Esophagus squamous epithelium (tissue), 5 donors: Measurements from ENCODE around the gene TBCD. TPM values are rescaled to one million over a fixed set of nuclear protein-coding genes. Genes with fewer than 3 reads are reported as not detected.

ENCODE experiments used
- DNase-seq: peaks from one replicate; lab custom pipeline; 2025; lab: John Stamatoyannopoulos, UW
- H3K27ac ChIP-seq, 4 donors: fragments of 200-600 bp; sonication (generic); one replicate each; pipeline ENCODE4 v1.5.1; 2016 to 2019; ENCODE audit warnings: mild to moderate bottlenecking in 1 of 4
- H3K27me3 ChIP-seq, 4 donors: fragments of 200-600 bp; sonication (generic); 1 replicate in 3 of 4; 2 replicates in 1 of 4; pipeline versions ENCODE4 v1.5.1 to v1.6.0; 2017 to 2021; ENCODE audit warnings: antibody characterized with exemption in 1 of 4
- H3K36me3 ChIP-seq, 3 donors: fragments of 200-600 bp; sonication (generic); one replicate each; pipeline ENCODE4 v1.5.1; 2016 to 2019
- H3K4me1 ChIP-seq, 3 donors: fragments of 200-600 bp; sonication (generic); one replicate each; pipeline ENCODE4 v1.5.1; 2017 to 2019
- H3K4me3 ChIP-seq, 4 donors: fragments of 200-600 bp; sonication (generic); 1 replicate in 3 of 4; 2 replicates in 1 of 4; pipeline ENCODE4 v1.5.1; 2016 to 2019; ENCODE audit warnings: mild to moderate bottlenecking in 2 of 4, moderate library complexity in 1 of 4
- H3K9me3 ChIP-seq, 3 donors: fragments of 200-600 bp; sonication (generic); one replicate each; pipeline ENCODE4 v1.5.1; 2016 to 2019
- CTCF ChIP-seq, 6 experiments: fragments of 450-650 bp in 4 of 6; fragments of 200-600 bp in 2 of 6; sonication (generic) in 2 of 6; IDR thresholded peaks; one replicate each; pipeline ENCODE4 v1.5.1; 2016 to 2019; ENCODE audit warnings: antibody characterized with exemption in 6 of 6, mild to moderate bottlenecking in 4 of 6, moderate library complexity in 4 of 6
- POLR2A ChIP-seq, 4 donors: fragments of 450-650 bp; IDR thresholded peaks; one replicate each; pipeline ENCODE4 v1.6.1; 2017; ENCODE audit warnings: antibody characterized with exemption in 4 of 4, mild to moderate bottlenecking in 4 of 4, moderate library complexity in 3 of 4
- WGBS, 2 donors: methylation state at CpG; one replicate each; pipeline ENCODE4 v1.1.5; 2018; 5-methylcytosine and 5-hydroxymethylcytosine counted together
- intact Hi-C: fragments of 100-400 bp; cut with DNase I; formaldehyde crosslinking; loops from one replicate; pipeline ENCODE4 v1.15.0; 2022
- total RNA-seq, 4 donors: library from RNA; depleted of rRNA; stranded (reverse); fragments of >200 nt; gene quantifications; one replicate each; pipeline ENCODE4 v1.1.0, GENCODE V29; 2016
- donor health status: DM: yes; HTN: yes; CAD: no.

Gene TBCD
- total RNA-seq, 4 donors from 2014 or later: 38.8 to 58.3 (median 55.0) TPM

DNA sequence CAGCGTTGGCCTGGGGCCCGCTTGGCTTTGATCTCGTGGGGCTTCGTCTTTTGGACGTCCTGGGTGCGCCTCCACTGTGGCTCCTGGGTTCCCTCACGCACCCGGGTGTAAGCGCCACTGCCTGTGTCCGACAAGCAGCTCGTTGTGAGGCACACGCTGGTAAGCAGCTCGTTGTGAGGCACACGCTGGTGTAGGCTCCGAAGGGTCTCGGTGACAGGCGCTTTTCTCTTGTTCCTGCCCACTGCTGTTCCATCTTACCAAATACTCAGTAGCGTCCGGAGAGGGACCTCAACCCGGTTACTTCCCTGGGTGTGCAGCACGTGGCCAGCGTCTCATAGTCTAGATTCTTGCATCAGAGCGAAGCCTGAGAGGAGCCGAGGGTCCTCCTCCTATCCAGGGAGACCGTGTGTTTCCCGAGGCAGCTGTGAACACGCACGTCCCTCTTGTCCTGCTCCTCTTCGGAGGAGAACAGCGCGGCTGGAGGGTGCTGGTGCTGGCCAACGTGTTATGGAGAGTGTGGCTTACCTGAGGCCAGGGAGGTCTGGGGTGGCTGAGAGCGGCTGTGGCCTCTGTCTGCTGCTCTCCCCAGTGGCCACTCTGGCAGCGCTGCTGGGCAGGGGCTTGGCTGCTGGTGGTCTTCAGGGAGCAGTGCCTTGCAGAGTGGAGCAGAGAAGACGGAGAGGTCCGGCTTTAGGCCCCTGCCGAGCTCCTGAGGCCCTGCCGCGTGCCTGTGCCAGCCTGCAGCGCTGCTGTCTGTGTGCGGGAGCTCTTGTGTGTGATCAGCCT, 120.1 kb downstream of the TBCD start:
- Histone ChIP-seq H3K27me3 (no peaks in the 10 kb centered on the region), H3K4me3 (no peak overlapping the region), H3K27ac (peak overlapping the region; percentile 64 to 95 (median 89)), H3K9me3 (no peaks in the 10 kb centered on the region), H3K36me3 (peaks cover 0 to 37% (median 6%) of the 10 kb centered on the region in 3 donors), H3K4me1 (peaks cover 24 to 91% (median 32%) of the 10 kb centered on the region in 3 donors)
- intact Hi-C loops: no loop called here
- TF ChIP-seq POLR2A (IDR thresholded peaks at IDR 0.05): no peak
- TF ChIP-seq CTCF (IDR thresholded peaks at IDR 0.05): no peak
- WGBS, 2 donors: 93% methylated on average over 21 to 30 of the region's 41 CpGs
- no peak for DNase-seq

GRCh38 chr17:82872591-82873520, 121.0 kb downstream of the TBCD start:
- peak overlapping the region; percentile 2 to 95 (median 89) for H3K27ac ChIP-seq

DNA sequence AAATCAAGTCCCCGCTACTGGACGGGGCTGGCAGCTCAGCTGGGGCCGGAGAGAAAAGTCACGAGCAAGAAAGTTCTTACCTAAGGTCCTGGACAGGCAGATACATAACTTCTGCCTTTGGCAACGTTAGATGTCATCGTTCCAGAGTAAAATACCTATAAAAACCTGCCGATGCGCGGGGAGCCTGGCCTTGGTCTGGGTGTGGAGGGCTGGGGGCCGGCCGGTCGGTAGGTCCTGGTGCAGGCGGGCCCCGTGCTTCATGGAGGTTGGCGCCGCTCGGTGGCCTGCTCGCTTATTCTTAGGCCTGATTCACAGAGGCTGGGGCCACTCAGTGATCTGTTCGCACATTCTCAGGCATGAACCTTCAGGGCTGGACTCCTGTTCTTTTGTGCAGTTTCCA, 121.7 kb downstream of the TBCD start:
- Histone ChIP-seq H3K27me3 (no peaks in the 10 kb centered on the region), H3K4me1 (peaks cover 30 to 93% (median 34%) of the 10 kb centered on the region in 3 donors), H3K27ac (peak overlapping the region; percentile 5 to 95 (median 92)), H3K9me3 (no peaks in the 10 kb centered on the region), H3K4me3 (no peak overlapping the region), H3K36me3 (peaks cover 0 to 37% (median 6%) of the 10 kb centered on the region in 3 donors)
- 95 to 96% methylated on average over 11 to 18 of the region's 19 CpGs for WGBS, 2 donors
- intact Hi-C loops: no loop called here
- no peak for DNase-seq
- TF ChIP-seq CTCF (IDR thresholded peaks at IDR 0.05) (no peak), POLR2A (IDR thresholded peaks at IDR 0.05) (no peak)

More at GRCh38 chr17:82872591-82873520, 121.0 kb downstream of the TBCD start:
- TF ChIP-seq POLR2A (IDR thresholded peaks at IDR 0.05): no peak
- TF ChIP-seq CTCF (IDR thresholded peaks at IDR 0.05): no peak
- H3K36me3 ChIP-seq: peaks cover 0 to 37% (median 6%) of the 10 kb centered on the region in 3 donors
- 86% methylated on average over 7 to 14 of the region's 33 CpGs for WGBS, 2 donors
- no peaks in the 10 kb centered on the region for H3K9me3 ChIP-seq
- H3K27me3 ChIP-seq: no peaks in the 10 kb centered on the region
- no peak for DNase-seq
- no peak overlapping the region for H3K4me3 ChIP-seq
- intact Hi-C loops: no loop called here
- H3K4me1 ChIP-seq: peaks cover 30 to 91% (median 34%) of the 10 kb centered on the region in 3 donors

GRCh38 chr17:82874011-82874835, 122.4 kb downstream of the TBCD start:
- peak overlapping the region in 2 of 4 donors; percentile 17 to 18 for H3K4me3 ChIP-seq

More at GRCh38 chr17:82874011-82874835, 122.4 kb downstream of the TBCD start:
- no peak for DNase-seq
- H3K9me3 ChIP-seq: no peaks in the 10 kb centered on the region
- intact Hi-C loops: no loop called here
- no peaks in the 10 kb centered on the region for H3K27me3 ChIP-seq
- TF ChIP-seq POLR2A (IDR thresholded peaks at IDR 0.05) (peak in 1 of 4 donors; percentile 30), CTCF (IDR thresholded peaks at IDR 0.05) (no peak)
- H3K27ac ChIP-seq: peak overlapping the region; percentile 81 to 95 (median 92)
- H3K4me1 ChIP-seq: peaks cover 30 to 100% (median 35%) of the 10 kb centered on the region in 3 donors
- 40 to 80% methylated on average over 10 to 14 of the region's 34 CpGs for WGBS, 2 donors
- H3K36me3 ChIP-seq: peaks cover 0 to 37% (median 6%) of the 10 kb centered on the region in 3 donors
